Measurements from ENCODE around the gene GAPDHS. TPM values are rescaled to one million over a fixed set of nuclear protein-coding genes. Genes with fewer than 3 reads are reported as not detected.

The GAPDHS gene
- total RNA-seq, 3 donors from 2014 or later, result not detected

DNA sequence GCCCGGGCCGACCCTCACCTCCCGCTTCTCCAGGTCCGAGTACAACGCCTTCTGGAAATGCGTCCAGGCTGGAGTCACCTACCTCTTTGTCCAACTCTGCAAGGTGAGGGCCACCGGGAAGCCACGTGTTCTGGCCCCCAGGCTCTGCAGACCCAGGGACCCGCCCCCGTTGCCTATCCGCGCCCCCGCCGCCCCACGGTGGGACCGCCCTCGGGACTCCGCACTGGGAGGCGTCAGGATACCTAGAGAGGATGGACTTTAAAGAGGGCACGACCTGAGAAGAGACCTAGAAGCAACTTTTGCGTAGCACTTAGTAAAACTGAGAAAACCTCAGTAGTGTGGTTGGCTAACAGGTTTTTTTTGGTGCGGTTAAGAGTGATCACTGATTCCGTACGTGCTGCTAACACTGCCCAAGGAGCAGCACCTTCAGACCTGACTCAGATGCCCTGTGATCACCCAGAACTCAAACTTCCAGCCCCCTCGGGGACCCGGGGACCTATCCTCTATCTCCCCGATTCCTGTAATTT is 12.7 kb downstream of the GAPDHS start:
- Histone ChIP-seq H3K9me3 (no peaks in the 10 kb centered on the region), H3K36me3 (ENCODE audit: low read depth) (no peaks in the 10 kb centered on the region), H3K4me3 (peak overlapping the region; percentile 64), H3K4me1 (ENCODE audit: low read depth) (peaks cover 10% of the 10 kb centered on the region)
- intact Hi-C loops (cut with DNase I, micrococcal nuclease), result no loop called here
- TF ChIP-seq, protein P1, sequence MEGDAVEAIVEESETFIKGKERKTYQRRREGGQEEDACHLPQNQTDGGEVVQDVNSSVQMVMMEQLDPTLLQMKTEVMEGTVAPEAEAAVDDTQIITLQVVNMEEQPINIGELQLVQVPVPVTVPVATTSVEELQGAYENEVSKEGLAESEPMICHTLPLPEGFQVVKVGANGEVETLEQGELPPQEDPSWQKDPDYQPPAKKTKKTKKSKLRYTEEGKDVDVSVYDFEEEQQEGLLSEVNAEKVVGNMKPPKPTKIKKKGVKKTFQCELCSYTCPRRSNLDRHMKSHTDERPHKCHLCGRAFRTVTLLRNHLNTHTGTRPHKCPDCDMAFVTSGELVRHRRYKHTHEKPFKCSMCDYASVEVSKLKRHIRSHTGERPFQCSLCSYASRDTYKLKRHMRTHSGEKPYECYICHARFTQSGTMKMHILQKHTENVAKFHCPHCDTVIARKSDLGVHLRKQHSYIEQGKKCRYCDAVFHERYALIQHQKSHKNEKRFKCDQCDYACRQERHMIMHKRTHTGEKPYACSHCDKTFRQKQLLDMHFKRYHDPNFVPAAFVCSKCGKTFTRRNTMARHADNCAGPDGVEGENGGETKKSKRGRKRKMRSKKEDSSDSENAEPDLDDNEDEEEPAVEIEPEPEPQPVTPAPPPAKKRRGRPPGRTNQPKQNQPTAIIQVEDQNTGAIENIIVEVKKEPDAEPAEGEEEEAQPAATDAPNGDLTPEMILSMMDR (IDR thresholded peaks at IDR 0.05), result no peak
- ATAC-seq (peak; percentile 55), DNase-seq (peak; percentile 45 to 72 (median 68))

DNA sequence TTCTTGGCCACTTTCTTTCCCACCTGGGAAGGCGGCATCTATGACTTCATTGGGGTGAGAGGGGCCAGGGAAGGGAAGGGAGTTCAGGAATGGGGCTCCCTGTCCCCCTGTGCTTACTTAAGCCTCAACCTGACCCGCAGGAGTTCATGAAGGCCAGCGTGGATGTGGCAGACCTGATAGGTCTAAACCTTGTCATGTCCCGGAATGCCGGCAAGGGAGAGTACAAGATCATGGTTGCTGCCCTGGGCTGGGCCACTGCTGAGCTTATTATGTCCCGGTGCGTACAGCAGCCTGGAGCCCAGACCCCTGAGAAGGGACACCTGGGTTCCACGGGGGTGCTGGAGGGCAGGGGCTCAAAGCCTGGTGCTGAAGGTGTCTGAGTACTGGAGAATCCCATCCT is 13.3 kb downstream of the GAPDHS start:
- TF ChIP-seq, protein P1 (IDR thresholded peaks at IDR 0.05), result no peak
- DNase-seq (no peak), ATAC-seq (no peak)
- H3K4me3 ChIP-seq, result no peak overlapping the region
- H3K36me3 ChIP-seq (ENCODE audit: low read depth), result no peaks in the 10 kb centered on the region
- no peaks in the 10 kb centered on the region for H3K9me3 ChIP-seq
- H3K4me1 ChIP-seq (ENCODE audit: low read depth), result peaks cover 10% of the 10 kb centered on the region
- intact Hi-C loops (cut with DNase I, micrococcal nuclease), result no loop called here

DNA sequence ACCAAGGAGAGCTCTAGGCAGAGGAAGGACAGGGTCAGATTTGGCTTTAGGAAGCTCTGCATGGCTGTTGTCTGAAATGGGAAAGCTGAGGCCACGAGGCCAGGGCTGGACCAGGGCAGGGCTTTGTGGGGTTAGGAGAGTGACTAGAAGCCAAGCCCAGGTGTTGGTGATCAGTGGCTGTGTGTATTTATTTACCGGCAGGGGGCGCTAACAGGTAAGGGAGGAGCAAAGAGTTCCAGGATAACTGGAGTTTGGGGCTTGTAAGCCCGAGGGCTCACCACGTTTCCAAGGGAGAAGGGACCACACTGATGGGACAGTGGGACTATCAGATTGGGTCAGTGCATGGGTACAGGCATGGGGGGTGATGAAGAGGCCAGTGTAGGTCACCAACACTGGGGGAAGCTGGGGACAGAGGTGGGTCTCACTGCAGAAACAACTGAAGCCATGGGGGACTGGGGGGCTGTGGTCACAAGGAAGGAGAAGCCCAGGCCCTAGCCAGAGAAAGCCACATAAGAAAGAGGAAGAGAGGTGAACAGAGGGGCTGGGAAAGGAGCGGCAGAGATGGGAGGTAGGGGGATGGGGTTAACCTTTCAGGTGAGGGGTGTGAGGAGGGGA is 16.0 kb downstream of the GAPDHS start:
- DNase-seq (peak in 1 of 3 donors; percentile 51), ATAC-seq (peak; percentile 47)
- Histone ChIP-seq H3K4me3 (no peak overlapping the region), H3K36me3 (ENCODE audit: low read depth) (no peaks in the 10 kb centered on the region), H3K9me3 (no peaks in the 10 kb centered on the region), H3K4me1 (ENCODE audit: low read depth) (peaks cover 10% of the 10 kb centered on the region)
- TF ChIP-seq, protein P1 (IDR thresholded peaks at IDR 0.05), result peak; percentile 52
- intact Hi-C loops (cut with DNase I, micrococcal nuclease), result no loop called here

DNA sequence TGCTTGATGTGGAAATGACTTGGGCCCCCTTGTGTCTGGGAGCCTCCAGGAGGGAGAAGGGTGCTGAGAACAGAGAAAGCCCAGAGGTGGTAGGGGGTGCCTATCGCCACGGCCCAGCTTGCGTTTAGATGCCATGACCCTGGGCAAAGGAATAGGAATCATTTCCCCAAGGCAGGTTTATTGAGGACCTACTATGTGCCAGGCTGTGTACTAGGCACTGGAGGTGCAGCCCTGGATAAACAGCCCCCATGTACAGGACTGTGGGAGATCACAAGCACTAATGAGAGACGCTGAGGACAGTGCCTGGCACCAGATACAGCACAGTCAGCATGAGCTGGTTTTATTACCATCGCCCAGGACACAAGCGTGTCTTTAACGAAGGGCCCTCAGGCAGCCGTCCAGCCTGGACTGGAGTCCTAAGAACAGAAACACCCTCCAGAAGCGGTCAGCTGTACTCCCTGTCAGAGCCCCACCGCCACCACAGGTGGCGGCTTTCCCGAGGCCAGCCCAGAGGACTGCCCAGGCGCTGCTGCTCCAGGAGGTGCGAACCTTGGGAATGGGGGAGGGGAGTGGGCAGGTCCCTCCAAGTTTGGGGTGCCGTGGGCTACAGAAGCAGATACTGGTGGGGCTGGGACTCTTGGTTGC is 16.7 kb downstream of the GAPDHS start:
- no peak overlapping the region for H3K4me3 ChIP-seq
- intact Hi-C loops (cut with DNase I, micrococcal nuclease), result no loop called here
- no peak for DNase-seq
- H3K36me3 ChIP-seq (ENCODE audit: low read depth), result no peaks in the 10 kb centered on the region
- peaks cover 10% of the 10 kb centered on the region for H3K4me1 ChIP-seq (ENCODE audit: low read depth)
- ATAC-seq, result no peak
- TF ChIP-seq, protein P1 (IDR thresholded peaks at IDR 0.05), result no peak
- no peaks in the 10 kb centered on the region for H3K9me3 ChIP-seq

DNA sequence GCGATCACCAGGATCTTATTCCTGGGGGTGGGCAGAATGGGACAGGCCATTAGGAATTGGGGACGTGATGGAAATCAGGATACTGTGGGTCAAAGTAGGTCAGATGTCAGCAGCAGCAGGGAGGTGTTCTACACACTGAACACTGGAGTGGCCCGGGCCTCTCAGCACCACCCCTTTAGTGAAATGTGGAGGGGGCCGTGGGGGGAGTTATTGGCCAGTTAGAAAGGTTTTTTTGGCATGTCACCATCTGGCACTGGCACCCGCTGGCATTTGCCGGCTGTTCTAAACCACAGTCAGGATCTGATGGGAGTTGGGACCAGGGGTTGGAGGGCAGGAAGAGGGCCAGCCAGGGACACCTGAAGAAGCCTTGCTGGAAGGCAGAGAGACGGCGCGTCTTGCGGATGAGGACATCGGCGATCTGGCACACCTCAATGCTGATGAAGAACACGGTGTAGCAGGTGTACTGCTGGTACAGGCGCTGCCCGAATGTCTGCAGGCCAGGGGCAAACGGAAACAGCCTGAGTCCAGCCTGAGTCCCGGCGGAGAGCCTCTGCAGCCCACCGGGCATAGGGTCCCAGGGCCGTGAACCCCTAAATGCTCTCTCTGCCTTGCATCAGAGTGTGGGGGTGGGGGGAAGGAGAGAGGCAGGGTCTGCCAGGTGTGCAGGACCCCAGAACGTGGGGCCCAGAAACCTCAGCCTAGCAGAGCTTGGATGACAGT is 18.0 kb downstream of the GAPDHS start:
- no peak for ATAC-seq
- TF ChIP-seq, protein P1 (IDR thresholded peaks at IDR 0.05), result no peak
- Histone ChIP-seq H3K4me1 (ENCODE audit: low read depth) (peaks cover 8% of the 10 kb centered on the region), H3K9me3 (no peaks in the 10 kb centered on the region), H3K36me3 (ENCODE audit: low read depth) (no peaks in the 10 kb centered on the region), H3K4me3 (no peak overlapping the region)
- intact Hi-C loops (cut with DNase I, micrococcal nuclease), result no loop called here
- DNase-seq, result peak in 1 of 3 donors; percentile 13

Measured in mucosa of descending colon (tissue), 3 donors.